Endothelial cell of umbilical vein (primary cell): ENCODE data around the gene GATD1. TPM values are rescaled to one million over a fixed set of nuclear protein-coding genes. Genes with fewer than 3 reads are reported as not detected.

Experiments
- BruUV-seq: library from RNA; stranded (reverse); fragments of 400-500 nt; replicated peaks from 2 replicates; lab custom pipeline; 2021; lab: Mats Ljungman, UMichigan
- CTCF ChIA-PET: fragments of 300-600, 350-600 bp; sonication (Branson Sonifier 250); formaldehyde crosslinking; loops from one replicate; lab custom pipeline; 2021; ENCODE audit warnings: antibody characterized with exemption, inconsistent platforms; lab: Charles Lee
- POLR2A ChIA-PET: fragments of 300-600, 350-600 bp; sonication (Branson Sonifier 250); formaldehyde crosslinking; loops from one replicate; lab custom pipeline; 2021; ENCODE audit warnings: antibody characterized with exemption, inconsistent platforms; lab: Charles Lee
- DNase-seq: peaks from one replicate; pipeline ENCODE4 v3.0.0-alpha.2; 2011; ENCODE audit warnings: low read depth, low spot score
- FAIRE-seq: peaks from 2 replicates; lab custom pipeline; 2011; peaks lifted over from hg19 to GRCh38; lab: Jason Lieb, UNC
- H2AFZ ChIP-seq: 2 replicates; pipeline ENCODE4 v1.6.0; 2012; ENCODE audit warnings: low read depth, low read length, control low read depth, inconsistent platforms
- H3K27ac ChIP-seq: 2 replicates; pipeline ENCODE4 v1.5.1; 2011; ENCODE audit warnings: low read depth, mild to moderate bottlenecking, control low read depth, low read length, moderate library complexity; ENCODE audit not compliant: insufficient read depth
- H3K27me3 ChIP-seq, 2 experiments: 2 replicates each; pipeline versions ENCODE4 v1.6.0 to v1.6.1; 2011; ENCODE audit warnings: low read length in 2 of 2, mixed read lengths in 1 of 2; ENCODE audit not compliant: control insufficient read depth in 2 of 2, insufficient read depth in 2 of 2
- H3K36me3 ChIP-seq, 2 experiments: 2 replicates in 1 of 2; 3 replicates in 1 of 2; pipeline ENCODE4 v1.5.1; 2011; ENCODE audit warnings: low read length in 2 of 2, mild to moderate bottlenecking in 1 of 2, moderate library complexity in 1 of 2; ENCODE audit not compliant: control insufficient read depth in 2 of 2, insufficient read depth in 2 of 2; ENCODE audit errors: extremely low read depth in 1 of 2
- H3K4me1 ChIP-seq: 3 replicates; pipeline ENCODE4 v1.5.1; 2011; ENCODE audit warnings: mild to moderate bottlenecking, low read length; ENCODE audit not compliant: control insufficient read depth, insufficient read depth; ENCODE audit errors: extremely low read depth
- H3K4me2 ChIP-seq: 2 replicates; pipeline ENCODE4 v1.6.1; 2011; ENCODE audit warnings: low read length, control low read depth, mixed read lengths; ENCODE audit not compliant: insufficient read depth
- H3K4me3 ChIP-seq, 3 experiments: fragments of 200-600 bp in 1 of 3; sonication (generic), shearing (Covaris generic) in 1 of 3; replicated peaks in 1 of 3; 2 replicates each; pipeline ENCODE4 v1.5.1; 2011 to 2016; ENCODE audit warnings: control low read depth in 3 of 3, low read length in 3 of 3, mild to moderate bottlenecking in 2 of 3, inconsistent platforms in 1 of 3, low read depth in 1 of 3, moderate library complexity in 1 of 3; ENCODE audit not compliant: insufficient read depth in 1 of 3
- H3K79me2 ChIP-seq: 2 replicates; pipeline ENCODE4 v1.6.0; 2012; ENCODE audit warnings: low read length, inconsistent platforms; ENCODE audit not compliant: control insufficient read depth, insufficient read depth
- H3K9ac ChIP-seq: replicated peaks from 2 replicates; pipeline ENCODE3; 2011; ENCODE audit warnings: low read length, control low read depth; ENCODE audit not compliant: insufficient read depth; ENCODE audit errors: extremely low read depth
- H3K9me1 ChIP-seq: replicated peaks from 3 replicates; pipeline ENCODE4 v1.6.0; 2011; ENCODE audit warnings: mild to moderate bottlenecking, low read length; ENCODE audit not compliant: control insufficient read depth, insufficient read depth; ENCODE audit errors: extremely low read depth
- H3K9me3 ChIP-seq: replicated peaks from 2 replicates; pipeline ENCODE4 v1.5.1; 2012; ENCODE audit warnings: low read length, inconsistent platforms; ENCODE audit not compliant: control insufficient read depth, insufficient read depth
- H4K20me1 ChIP-seq: replicated peaks from 2 replicates; pipeline ENCODE3; 2011; ENCODE audit warnings: mild to moderate bottlenecking, low read length; ENCODE audit not compliant: control insufficient read depth, insufficient read depth; ENCODE audit errors: extremely low read depth
- EZH2 ChIP-seq: IDR thresholded peaks from 2 replicates; pipeline ENCODE4 v1.6.1; 2012; ENCODE audit warnings: borderline replicate concordance, low read depth, mild to moderate bottlenecking, moderate library complexity, low read length, inconsistent platforms; ENCODE audit not compliant: severe bottlenecking
- JUN ChIP-seq: IDR thresholded peaks from 2 replicates; pipeline ENCODE4 v1.6.1; 2011; ENCODE audit warnings: borderline replicate concordance, low read depth; ENCODE audit not compliant: insufficient read length, insufficient read depth
- POLR2AphosphoS5 ChIP-seq: IDR thresholded peaks from 2 replicates; pipeline ENCODE4 v1.6.1; 2012; ENCODE audit warnings: low read depth, mild to moderate bottlenecking, control low read depth, low read length, moderate library complexity; ENCODE audit not compliant: insufficient read depth
- dilution Hi-C: fragments of 300-500 bp; cut with MboI; formaldehyde crosslinking; loops from one replicate; pipeline ENCODE4 v1.15.0; 2019; ENCODE audit warnings: low sequenced_read_pairs; ENCODE audit not compliant: extremely low pct_ligation_motif_present
- intact Hi-C: fragments of 100-400 bp; cut with micrococcal nuclease; formaldehyde crosslinking; loops from one replicate; pipeline ENCODE4 v1.10.0; 2022
- polyA plus RNA-seq, 4 experiments: library from polyadenylated mRNA; depleted of rRNA in 3 of 4; stranded (reverse) in 3 of 4; unstranded in 1 of 4; fragments of >200 nt; gene quantifications; 2 replicates each; pipeline versions ENCODE4 v1.2.1 to v1.2.3, GENCODE V29; 2011 to 2012; ENCODE audit warnings: missing spikeins in 1 of 4
- total RNA-seq: library from RNA; stranded (reverse); gene quantifications from 2 replicates; pipeline ENCODE4 v1.2.3, GENCODE V29; 2021
- TF ChIP-seq, protein P1 (sequence below), 2 donors: IDR thresholded peaks; 1 replicate in 1 of 2; 2 replicates in 1 of 2; pipeline ENCODE4 v1.5.1; 2011; ENCODE audit warnings: low read length in 2 of 2, mild to moderate bottlenecking in 2 of 2, moderate library complexity in 2 of 2, control low read depth in 1 of 2, inconsistent platforms in 1 of 2, low read depth in 1 of 2; ENCODE audit not compliant: insufficient read depth in 1 of 2; ENCODE audit errors: extremely low read depth in 1 of 2

GATD1 gene
- total and polyA plus RNA-seq, 2 donors (not counting 3 experiments of a cell fraction or from before 2014, with no cell fraction given) = 70.6 to 83.1 TPM

DNA sequence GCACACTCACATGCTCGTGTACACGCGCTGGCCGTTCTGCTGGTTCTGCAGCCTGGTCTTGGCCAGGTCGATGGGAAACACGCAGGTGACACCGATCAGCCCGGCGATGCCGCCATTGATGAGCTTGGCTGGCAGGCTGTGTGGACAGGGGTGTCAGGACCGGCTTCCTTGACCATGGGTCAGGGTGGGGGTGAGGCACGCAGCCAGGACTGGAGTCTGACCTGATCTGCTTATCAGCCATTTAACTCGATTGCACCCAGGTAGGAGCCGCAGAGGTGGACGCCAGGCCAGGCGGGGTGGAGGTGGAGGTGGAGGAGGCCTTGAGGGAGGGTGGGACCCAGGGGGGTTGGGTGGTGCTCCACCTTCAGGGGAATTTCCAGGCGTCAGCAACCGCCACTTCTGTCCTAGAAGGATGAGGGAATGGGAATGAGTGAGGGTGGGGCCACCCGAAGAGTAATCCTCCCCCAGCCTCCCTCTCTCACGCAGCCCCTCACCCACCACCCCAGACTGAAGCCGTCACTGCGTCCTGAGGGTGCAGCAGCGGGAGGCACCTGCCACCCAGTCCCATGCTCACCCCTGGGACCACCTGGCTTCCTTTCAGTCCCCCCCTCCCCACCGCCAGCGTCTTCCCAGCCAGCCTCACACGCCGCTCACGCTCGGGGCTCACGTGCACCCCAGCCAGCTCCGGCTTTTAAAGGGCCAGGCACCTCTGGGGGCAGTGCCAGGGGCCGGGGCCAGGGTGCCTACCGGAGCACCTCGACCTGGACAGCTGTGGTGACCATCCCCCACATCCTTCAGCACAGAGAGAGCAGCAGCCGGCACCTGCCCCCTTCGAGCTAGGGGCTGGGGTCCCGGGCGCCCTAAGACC lies 17.7 kb upstream of the GATD1 start:
- Histone ChIP-seq H2AFZ (no peak overlapping the region), H3K4me1 (peaks cover 14% of the 10 kb centered on the region), H3K36me3 (peaks cover 0 to 5% of the 10 kb centered on the region in 2 experiments), H3K4me3 (no peak overlapping the region), H3K9me1 (no peaks in the 10 kb centered on the region), H3K27me3 (no peaks in the 10 kb centered on the region), H3K4me2 (no peak overlapping the region), H3K9me3 (no peaks in the 10 kb centered on the region), H3K9ac (no peak overlapping the region), H3K27ac (no peak overlapping the region), H4K20me1 (no peaks in the 10 kb centered on the region), H3K79me2 (peaks cover 11% of the 10 kb centered on the region)
- no TSS peak for BruUV-seq
- CTCF ChIA-PET = interaction anchor here (2.0 kb wide), 1 partner anchor 11 kb away, joined by 9 read pairs; no protein-coding TSS in a partner anchor
- intact Hi-C loops = no loop called here
- FAIRE-seq (no peak), DNase-seq (no peak)
- POLR2A ChIA-PET = no interaction called here
- dilution Hi-C loops = no loop called here
- TF ChIP-seq, protein P1, sequence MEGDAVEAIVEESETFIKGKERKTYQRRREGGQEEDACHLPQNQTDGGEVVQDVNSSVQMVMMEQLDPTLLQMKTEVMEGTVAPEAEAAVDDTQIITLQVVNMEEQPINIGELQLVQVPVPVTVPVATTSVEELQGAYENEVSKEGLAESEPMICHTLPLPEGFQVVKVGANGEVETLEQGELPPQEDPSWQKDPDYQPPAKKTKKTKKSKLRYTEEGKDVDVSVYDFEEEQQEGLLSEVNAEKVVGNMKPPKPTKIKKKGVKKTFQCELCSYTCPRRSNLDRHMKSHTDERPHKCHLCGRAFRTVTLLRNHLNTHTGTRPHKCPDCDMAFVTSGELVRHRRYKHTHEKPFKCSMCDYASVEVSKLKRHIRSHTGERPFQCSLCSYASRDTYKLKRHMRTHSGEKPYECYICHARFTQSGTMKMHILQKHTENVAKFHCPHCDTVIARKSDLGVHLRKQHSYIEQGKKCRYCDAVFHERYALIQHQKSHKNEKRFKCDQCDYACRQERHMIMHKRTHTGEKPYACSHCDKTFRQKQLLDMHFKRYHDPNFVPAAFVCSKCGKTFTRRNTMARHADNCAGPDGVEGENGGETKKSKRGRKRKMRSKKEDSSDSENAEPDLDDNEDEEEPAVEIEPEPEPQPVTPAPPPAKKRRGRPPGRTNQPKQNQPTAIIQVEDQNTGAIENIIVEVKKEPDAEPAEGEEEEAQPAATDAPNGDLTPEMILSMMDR (IDR thresholded peaks at IDR 0.05; ENCODE audit: extremely low read depth in 1 of 2, insufficient read depth in 1 of 2, low read depth in 1 of 2, low read length in 2 of 2) = no peak
- TF ChIP-seq JUN (no peak), POLR2AphosphoS5 (no peak), EZH2 (no peak)
